TTC549 (cell line): ENCODE measurements around the gene TMEM108.

Experiments used
- FAIRE-seq: peaks from 2 replicates; lab custom pipeline; 2012; peaks lifted over from hg19 to GRCh38; lab: Jason Lieb, UNC

TMEM108 gene

GRCh38 chr3:133280586-133280985, 242.4 kb downstream of the TMEM108 start:
- no peak for FAIRE-seq

- FAIRE-seq = no peak
Measured at GRCh38 chr3:133282236-133282635, 244.0 kb downstream of the TMEM108 start.

GRCh38 chr3:133283958-133284807, 246.0 kb downstream of the TMEM108 start:
- no peak for FAIRE-seq

GRCh38 chr3:133289322-133289721, 251.1 kb downstream of the TMEM108 start:
- no peak for FAIRE-seq

GRCh38 chr3:133292296-133292695, 254.1 kb downstream of the TMEM108 start:
- no peak for FAIRE-seq

- FAIRE-seq = no peak
Measured at GRCh38 chr3:133293397-133294110, 255.4 kb downstream of the TMEM108 start.

- no peak for FAIRE-seq
Measured at GRCh38 chr3:133294253-133294652, 256.1 kb downstream of the TMEM108 start.

- FAIRE-seq = no peak
Measured at GRCh38 chr3:133295199-133295901, 257.2 kb downstream of the TMEM108 start.

- FAIRE-seq = no peak
Measured at GRCh38 chr3:133295944-133296917, 258.0 kb downstream of the TMEM108 start.

GRCh38 chr3:133296981-133297380, 258.8 kb downstream of the TMEM108 start:
- FAIRE-seq = no peak

- FAIRE-seq = no peak
Measured at GRCh38 chr3:133300102-133300501, 261.9 kb downstream of the TMEM108 start.

- FAIRE-seq = no peak
Measured at GRCh38 chr3:133301194-133301593, 263.0 kb downstream of the TMEM108 start.

- FAIRE-seq = no peak
Measured at GRCh38 chr3:133301731-133302130, 263.5 kb downstream of the TMEM108 start.

- FAIRE-seq = no peak
Measured at GRCh38 chr3:133303430-133303829, 265.2 kb downstream of the TMEM108 start.

GRCh38 chr3:133317866-133318265, 279.7 kb downstream of the TMEM108 start:
- no peak for FAIRE-seq

- no peak for FAIRE-seq
Measured at GRCh38 chr3:133328373-133328772, 290.2 kb downstream of the TMEM108 start.

- no peak for FAIRE-seq
Measured at GRCh38 chr3:133329626-133330025, 291.4 kb downstream of the TMEM108 start.

- FAIRE-seq = no peak
Measured at GRCh38 chr3:133330065-133330464, 291.9 kb downstream of the TMEM108 start.

- FAIRE-seq = no peak
Measured at GRCh38 chr3:133330522-133330921, 292.3 kb downstream of the TMEM108 start.

- FAIRE-seq = no peak
Measured at GRCh38 chr3:133354721-133355120, 316.5 kb downstream of the TMEM108 start.

GRCh38 chr3:133360476-133360875, 322.3 kb downstream of the TMEM108 start:
- FAIRE-seq = no peak

GRCh38 chr3:133361011-133361410, 322.8 kb downstream of the TMEM108 start:
- FAIRE-seq = no peak
